Astrocyte (in vitro differentiated cells and primary cell): ENCODE results near the gene ZNF629. TPM values are rescaled to one million over a fixed set of nuclear protein-coding genes. Genes with fewer than 3 reads are reported as not detected.

Experiments
- DNase-seq: peaks from one replicate; pipeline ENCODE4 v3.0.0-alpha.2; 2010; ENCODE audit warnings: low read depth
- FAIRE-seq: peaks from 2 replicates; lab custom pipeline; 2011; peaks lifted over from hg19 to GRCh38; lab: Jason Lieb, UNC
- H2AFZ ChIP-seq: 2 replicates; pipeline ENCODE4 v1.6.0; 2012; ENCODE audit warnings: low read depth, low read length, inconsistent platforms
- H3K27ac ChIP-seq: 2 replicates; pipeline ENCODE4 v1.5.1; 2011; ENCODE audit warnings: low read depth, low read length, inconsistent platforms
- H3K27me3 ChIP-seq: 2 replicates; pipeline ENCODE4 v1.6.0; 2011; ENCODE audit warnings: low read length, inconsistent platforms; ENCODE audit not compliant: insufficient read depth
- H3K36me3 ChIP-seq: 2 replicates; pipeline ENCODE4 v1.5.1; 2011; ENCODE audit warnings: low read length, inconsistent platforms; ENCODE audit not compliant: insufficient read depth
- H3K4me1 ChIP-seq: 2 replicates; pipeline ENCODE4 v1.5.1; 2011; ENCODE audit warnings: low read length, inconsistent platforms; ENCODE audit not compliant: insufficient read depth
- H3K4me2 ChIP-seq: 2 replicates; pipeline ENCODE4 v1.6.0; 2012; ENCODE audit warnings: low read length, inconsistent platforms
- H3K4me3 ChIP-seq: 2 replicates; pipeline ENCODE4 v1.5.1; 2011; ENCODE audit warnings: low read depth, mild to moderate bottlenecking, low read length, inconsistent platforms; ENCODE audit not compliant: insufficient read depth
- H3K79me2 ChIP-seq: 2 replicates; pipeline ENCODE4 v1.6.0; 2012; ENCODE audit warnings: mild to moderate bottlenecking, low read length, inconsistent platforms; ENCODE audit not compliant: insufficient read depth
- H3K9ac ChIP-seq: 2 replicates; pipeline ENCODE4 v1.6.0; 2012; ENCODE audit warnings: mild to moderate bottlenecking, low read length, inconsistent platforms
- H3K9me3 ChIP-seq: 2 replicates; pipeline ENCODE4 v1.5.1; 2012; ENCODE audit warnings: low read depth, mild to moderate bottlenecking, low read length, inconsistent platforms; ENCODE audit not compliant: insufficient read depth
- H4K20me1 ChIP-seq: 2 replicates; pipeline ENCODE4 v1.6.0; 2012; ENCODE audit warnings: low read length, inconsistent platforms; ENCODE audit not compliant: insufficient read depth
- H3K27ac Mint-ChIP-seq: one replicate; pipeline ENCODE4 v1.8.0; 2021; ENCODE audit warnings: mild to moderate bottlenecking, mixed read lengths; ENCODE audit not compliant: unreplicated experiment
- H3K27me3 Mint-ChIP-seq: one replicate; pipeline ENCODE4 v1.8.0; 2021; ENCODE audit warnings: low read depth, mixed read lengths; ENCODE audit not compliant: unreplicated experiment
- H3K36me3 Mint-ChIP-seq: one replicate; pipeline ENCODE4 v1.8.0; 2021; ENCODE audit warnings: low read depth, mixed read lengths; ENCODE audit not compliant: unreplicated experiment
- H3K4me1 Mint-ChIP-seq: one replicate; pipeline ENCODE4 v1.8.0; 2021; ENCODE audit warnings: low read depth, mixed read lengths; ENCODE audit not compliant: unreplicated experiment
- H3K4me3 Mint-ChIP-seq: one replicate; pipeline ENCODE4 v1.8.0; 2021; ENCODE audit warnings: mild to moderate bottlenecking, moderate library complexity, mixed read lengths; ENCODE audit not compliant: unreplicated experiment
- H3K9me3 Mint-ChIP-seq: one replicate; pipeline ENCODE4 v1.8.0; 2021; ENCODE audit warnings: mild to moderate bottlenecking, mixed read lengths; ENCODE audit not compliant: unreplicated experiment
- CTCF ChIP-seq: IDR thresholded peaks from 2 replicates; pipeline ENCODE4 v1.5.1; 2011; ENCODE audit warnings: low read depth, mild to moderate bottlenecking, inconsistent platforms, low read length, moderate library complexity; ENCODE audit not compliant: insufficient read depth
- EZH2 ChIP-seq: IDR thresholded peaks from 2 replicates; pipeline ENCODE4 v1.6.1; 2012; ENCODE audit warnings: mild to moderate bottlenecking, low read length, inconsistent platforms; ENCODE audit not compliant: insufficient read depth
- total RNA-seq: library from RNA; stranded (reverse); gene quantifications from 2 replicates; pipeline ENCODE4 v1.2.1, GENCODE V29; 2021

Gene ZNF629
- total RNA-seq, 1 donor from 2014 or later, result 17.6 TPM

- Histone ChIP-seq H3K36me3 (peaks cover 45% of the 10 kb centered on the region), H3K4me2 (peak overlapping the region; percentile 90), H3K79me2 (peaks cover 39% of the 10 kb centered on the region), H3K9me3 (no peaks in the 10 kb centered on the region), H4K20me1 (peaks cover 49% of the 10 kb centered on the region), H3K4me3 (peak overlapping the region; percentile 88), H3K27me3 (no peaks in the 10 kb centered on the region), H2AFZ (no peak overlapping the region), H3K4me1 (peaks cover 12% of the 10 kb centered on the region), H3K9ac (peak overlapping the region; percentile 93), H3K27ac (peak overlapping the region; percentile 85)
- Mint-ChIP-seq H3K4me1 (peaks cover 10% of the 10 kb centered on the region), H3K36me3 (peaks cover 9% of the 10 kb centered on the region), H3K9me3 (no peaks in the 10 kb centered on the region), H3K27me3 (no peaks in the 10 kb centered on the region), H3K4me3 (peak overlapping the region; percentile 96), H3K27ac (peak overlapping the region; percentile 91)
- DNase-seq, result no peak
- TF ChIP-seq EZH2, result no peak
- no peak for TF ChIP-seq CTCF
- FAIRE-seq, result no peak
Observed at GRCh38 chr16:30762991-30763725, 23.8 kb downstream of the ZNF629 start.

- H3K27me3 ChIP-seq, result no peaks in the 10 kb centered on the region
- Mint-ChIP-seq H3K9me3 (no peaks in the 10 kb centered on the region), H3K4me1 (peaks cover 10% of the 10 kb centered on the region), H3K27me3 (no peaks in the 10 kb centered on the region), H3K27ac (peak within 1 kb of the TSS; percentile 93), H3K4me3 (peak within 1 kb of the TSS; percentile 96), H3K36me3 (peaks cover 6% of the 10 kb centered on the region)
- peaks cover 39% of the 10 kb centered on the region for H3K79me2 ChIP-seq
- no peak for TF ChIP-seq CTCF
- no peak for TF ChIP-seq EZH2
- peak; percentile 54 for FAIRE-seq
- H3K4me2 ChIP-seq, result peak within 1 kb of the TSS; percentile 90
- peaks cover 12% of the 10 kb centered on the region for H3K4me1 ChIP-seq
- peak within 1 kb of the TSS; percentile 93 for H3K9ac ChIP-seq
- DNase-seq, result peak; percentile 93
- peak within 1 kb of the TSS; percentile 88 for H3K4me3 ChIP-seq
- H4K20me1 ChIP-seq, result peaks cover 41% of the 10 kb centered on the region
- H3K36me3 ChIP-seq, result peaks cover 38% of the 10 kb centered on the region
- H3K9me3 ChIP-seq, result no peaks in the 10 kb centered on the region
- peak within 1 kb of the TSS; percentile 85 for H3K27ac ChIP-seq
- H2AFZ ChIP-seq, result peak within 1 kb of the TSS; percentile 79
Observed at GRCh38 chr16:30761928-30762902, 24.8 kb downstream of the ZNF629 start, which contains the start of the genes CFAP119 and RNF40. TSS of gene CFAP119 (minus strand) at chr16:30762062. CDS start at chr16:30761748, 314 bp downstream. TSS of gene RNF40 (plus strand) at chr16:30762322. CDS start at chr16:30762546, 224 bp downstream.
